AG10803 (cell line): ENCODE measurements around the gene PPP1R3C.

ENCODE experiments used
- DNase-seq: peaks from one replicate; pipeline ENCODE4 v3.0.0; 2010; ENCODE audit warnings: low read depth
- H3K4me3 ChIP-seq: 2 replicates; pipeline ENCODE4 v1.5.1; 2011; ENCODE audit warnings: mild to moderate bottlenecking, low read length, control low read depth
- CTCF ChIP-seq: conservative IDR thresholded peaks from 2 replicates; pipeline ENCODE4 v1.5.1; 2011; ENCODE audit warnings: mild to moderate bottlenecking, low read length, control low read depth, inconsistent platforms

Gene PPP1R3C

GRCh38 chr10:91668913-91669312, 36.0 kb upstream of the PPP1R3C start:
- no peak for DNase-seq
- no peak for TF ChIP-seq CTCF
- no peak overlapping the region for H3K4me3 ChIP-seq

- peak; percentile 66 for DNase-seq
- no peak for TF ChIP-seq CTCF
- H3K4me3 ChIP-seq = no peak overlapping the region
Measured at GRCh38 chr10:91665842-91666241, 33.0 kb upstream of the PPP1R3C start.

GRCh38 chr10:91664426-91664825, 31.6 kb upstream of the PPP1R3C start:
- TF ChIP-seq CTCF = no peak
- DNase-seq = peak; percentile 9
- H3K4me3 ChIP-seq = no peak overlapping the region

- DNase-seq = no peak
- TF ChIP-seq CTCF = no peak
- no peak overlapping the region for H3K4me3 ChIP-seq
Measured at GRCh38 chr10:91662993-91663392, 30.1 kb upstream of the PPP1R3C start.

GRCh38 chr10:91653219-91653870, 20.5 kb upstream of the PPP1R3C start:
- no peak for TF ChIP-seq CTCF
- peak; percentile 56 for DNase-seq
- H3K4me3 ChIP-seq = no peak overlapping the region

- peak; percentile 100 for DNase-seq
- no peak for TF ChIP-seq CTCF
- H3K4me3 ChIP-seq = no peak overlapping the region
Measured at GRCh38 chr10:91652364-91652763, 19.5 kb upstream of the PPP1R3C start.

- no peak for DNase-seq
- TF ChIP-seq CTCF = peak; percentile 29
Measured at GRCh38 chr10:91643700-91644099, 10.8 kb upstream of the PPP1R3C start.

More at GRCh38 chr10:91643700-91644099, 10.8 kb upstream of the PPP1R3C start:
- H3K4me3 ChIP-seq = no peak overlapping the region
